HUES48 (cell line): ENCODE results near the gene FYB2.

Experiments
- H3K27ac ChIP-seq: one replicate; pipeline ENCODE4 v1.7.0; 2013; ENCODE audit warnings: low read depth, low read length, inconsistent platforms
- H3K27me3 ChIP-seq: 2 replicates; pipeline ENCODE4 v1.6.1; 2013; ENCODE audit warnings: mild to moderate bottlenecking, low read length; ENCODE audit not compliant: control insufficient read depth, insufficient read depth
- H3K36me3 ChIP-seq: 2 replicates; pipeline ENCODE4 v1.6.1; 2013; ENCODE audit warnings: low read length; ENCODE audit not compliant: control insufficient read depth, insufficient read depth
- H3K4me1 ChIP-seq: 2 replicates; pipeline ENCODE4 v1.6.1; 2013; ENCODE audit warnings: mild to moderate bottlenecking, low read length; ENCODE audit not compliant: control insufficient read depth, insufficient read depth
- H3K4me3 ChIP-seq: 2 replicates; pipeline ENCODE4 v1.5.1; 2013; ENCODE audit warnings: mild to moderate bottlenecking, low read depth, low read length
- H3K9ac ChIP-seq: 2 replicates; pipeline ENCODE4 v1.6.1; 2013; ENCODE audit warnings: mild to moderate bottlenecking, low read depth, low read length, moderate library complexity
- H3K9me3 ChIP-seq: 2 replicates; pipeline ENCODE4 v1.6.1; 2013; ENCODE audit warnings: low read length; ENCODE audit not compliant: control insufficient read depth, insufficient read depth

The FYB2 gene

GRCh38 chr1:56819387-56819899, at the start of gene FYB2:
TSS of gene FYB2 (minus strand) at chr1:56819404. CDS start at chr1:56819290, 114 bp downstream.
- no peaks in the 10 kb centered on the region for H3K36me3 ChIP-seq
- H3K4me1 ChIP-seq = peaks cover 24% of the 10 kb centered on the region
- peak within 1 kb of the TSS; percentile 35; the same call in 1 of the 2 replicates for H3K4me3 ChIP-seq
- H3K9ac ChIP-seq = no peak within 1 kb of the TSS
- H3K27ac ChIP-seq = peak within 1 kb of the TSS; percentile 71
- H3K9me3 ChIP-seq = no peaks in the 10 kb centered on the region
- no peaks in the 10 kb centered on the region for H3K27me3 ChIP-seq

GRCh38 chr1:56868761-56869160, 49.6 kb upstream of the FYB2 start:
- H3K27me3 ChIP-seq = no peaks in the 10 kb centered on the region
- no peak overlapping the region for H3K4me3 ChIP-seq
- H3K36me3 ChIP-seq = no peaks in the 10 kb centered on the region
- no peaks in the 10 kb centered on the region for H3K4me1 ChIP-seq
- H3K9ac ChIP-seq = no peak overlapping the region
- H3K9me3 ChIP-seq = no peaks in the 10 kb centered on the region
- no peak overlapping the region for H3K27ac ChIP-seq

DNA sequence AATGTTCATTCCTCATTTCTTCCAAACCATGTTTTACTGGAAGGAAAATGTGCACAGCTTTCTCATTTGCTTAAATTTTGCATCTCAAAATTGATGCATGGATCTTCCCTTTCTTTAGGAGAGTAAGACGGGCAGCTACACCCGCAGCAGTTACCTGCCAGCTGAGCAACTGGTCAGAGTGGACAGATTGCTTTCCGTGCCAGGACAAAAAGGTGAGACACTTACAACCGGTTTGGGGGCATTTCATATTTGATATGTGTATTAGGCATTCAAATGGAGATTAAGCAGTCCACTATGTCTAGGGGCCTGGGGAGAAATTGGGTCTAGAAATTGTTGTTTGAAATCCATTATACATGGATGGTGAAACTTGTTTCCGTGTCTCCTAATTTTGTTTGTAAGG, 48.3 kb upstream of the FYB2 start:
- Histone ChIP-seq H3K36me3 (no peaks in the 10 kb centered on the region), H3K4me1 (no peaks in the 10 kb centered on the region), H3K27ac (no peak overlapping the region), H3K27me3 (no peaks in the 10 kb centered on the region), H3K9ac (no peak overlapping the region), H3K4me3 (no peak overlapping the region), H3K9me3 (no peaks in the 10 kb centered on the region)

DNA sequence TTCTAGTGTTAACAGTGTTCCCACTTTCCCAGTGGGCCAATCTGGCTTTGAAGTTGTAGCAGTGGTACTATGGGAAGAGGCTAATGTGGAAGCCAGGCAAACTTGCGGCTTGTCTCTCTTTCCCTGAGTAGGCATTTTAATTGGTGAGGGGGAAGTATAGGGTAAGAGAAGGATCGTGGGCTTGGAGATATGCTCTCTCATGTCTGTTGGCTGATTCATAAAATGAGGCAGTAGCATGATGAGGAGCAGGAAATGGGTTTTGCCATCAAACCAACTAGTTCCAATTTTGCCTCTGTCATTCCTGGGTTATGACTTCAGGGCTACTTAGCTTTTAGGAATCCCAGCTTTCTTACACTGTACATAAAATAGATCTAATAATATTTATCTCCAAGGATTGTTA, 47.5 kb upstream of the FYB2 start:
- H3K9ac ChIP-seq = no peak overlapping the region
- H3K36me3 ChIP-seq = no peaks in the 10 kb centered on the region
- H3K27ac ChIP-seq = no peak overlapping the region
- no peaks in the 10 kb centered on the region for H3K27me3 ChIP-seq
- no peaks in the 10 kb centered on the region for H3K4me1 ChIP-seq
- no peaks in the 10 kb centered on the region for H3K9me3 ChIP-seq
- no peak overlapping the region for H3K4me3 ChIP-seq

DNA sequence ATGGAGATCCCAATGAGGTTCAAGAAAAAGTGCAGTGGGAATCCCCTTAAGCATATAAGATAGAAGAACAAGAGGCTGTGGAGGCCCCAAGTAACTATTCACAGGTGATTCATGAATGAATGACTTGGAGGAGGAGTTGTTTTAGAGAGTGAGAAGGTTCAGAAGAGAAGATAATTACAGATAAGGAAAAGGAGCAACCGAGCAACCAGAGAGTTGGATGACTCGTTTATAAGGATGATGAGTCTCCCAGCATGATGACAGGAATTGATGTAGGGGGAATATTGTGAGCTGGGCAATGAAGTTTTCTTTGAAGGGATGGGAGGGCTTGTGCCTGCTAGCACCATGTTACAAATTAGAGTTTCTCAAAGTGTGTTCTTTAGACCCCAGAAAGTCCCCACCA, 45.2 kb upstream of the FYB2 start:
- Histone ChIP-seq H3K36me3 (no peaks in the 10 kb centered on the region), H3K9me3 (no peaks in the 10 kb centered on the region), H3K4me3 (no peak overlapping the region), H3K9ac (no peak overlapping the region), H3K4me1 (no peaks in the 10 kb centered on the region), H3K27ac (no peak overlapping the region), H3K27me3 (no peaks in the 10 kb centered on the region)

DNA sequence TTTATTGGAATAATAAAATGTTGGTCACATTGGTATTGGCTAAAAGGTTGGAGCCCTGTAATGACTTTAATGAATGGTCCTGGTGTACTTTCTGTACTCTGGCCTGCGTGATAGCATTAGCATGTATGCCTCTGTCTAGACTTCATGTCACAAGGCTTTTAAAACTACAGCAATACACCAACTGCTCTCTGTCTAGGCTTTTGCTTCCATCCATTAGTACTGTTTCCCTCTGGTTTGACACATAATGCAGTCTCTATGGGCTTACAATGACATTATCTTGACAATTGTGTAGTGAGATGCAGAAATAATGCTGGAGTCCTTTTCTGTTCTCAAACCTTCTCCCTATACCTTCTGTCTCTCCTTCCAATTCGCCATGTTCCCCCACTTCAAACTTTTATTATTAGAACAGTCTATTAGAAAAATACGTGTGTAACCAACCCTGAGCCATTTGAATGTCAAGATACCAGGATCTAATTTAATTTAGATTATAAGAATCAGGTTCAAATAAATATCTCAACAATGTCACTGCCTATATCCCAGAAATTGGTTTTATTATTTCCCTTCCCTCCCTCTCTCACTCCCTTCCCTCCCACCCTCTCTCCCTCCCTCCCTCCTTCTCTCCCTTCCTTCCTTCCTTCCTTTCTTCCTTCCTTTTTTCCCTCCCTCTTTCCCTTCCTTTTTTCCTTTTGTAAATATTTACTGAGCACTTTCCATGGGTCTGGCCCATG, 44.2 kb upstream of the FYB2 start:
- H3K36me3 ChIP-seq = no peaks in the 10 kb centered on the region
- H3K4me3 ChIP-seq = no peak overlapping the region
- H3K27me3 ChIP-seq = no peaks in the 10 kb centered on the region
- H3K9me3 ChIP-seq = no peaks in the 10 kb centered on the region
- no peaks in the 10 kb centered on the region for H3K4me1 ChIP-seq
- H3K9ac ChIP-seq = no peak overlapping the region
- no peak overlapping the region for H3K27ac ChIP-seq

DNA sequence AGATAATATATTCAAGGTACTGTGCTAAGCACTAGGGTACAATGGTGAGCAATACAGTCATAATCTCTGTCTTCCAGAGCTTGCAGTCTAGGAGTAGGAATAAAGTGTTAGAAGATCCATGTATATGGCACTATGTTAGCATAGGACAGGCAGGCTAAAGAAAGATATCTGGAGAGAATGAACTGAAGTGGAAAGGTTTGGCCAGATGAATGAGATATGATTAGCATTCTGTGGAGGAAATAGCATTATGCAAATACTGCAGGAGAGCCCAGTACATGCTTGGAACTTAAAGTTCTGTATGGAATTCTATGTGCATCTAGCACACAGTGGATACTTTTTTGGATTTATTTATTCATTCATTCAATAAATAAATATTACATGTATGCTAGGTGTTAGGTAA, 40.1 kb upstream of the FYB2 start:
- Histone ChIP-seq H3K9ac (no peak overlapping the region), H3K4me1 (no peaks in the 10 kb centered on the region), H3K4me3 (no peak overlapping the region), H3K27ac (no peak overlapping the region), H3K27me3 (no peaks in the 10 kb centered on the region), H3K36me3 (no peaks in the 10 kb centered on the region), H3K9me3 (no peaks in the 10 kb centered on the region)

DNA sequence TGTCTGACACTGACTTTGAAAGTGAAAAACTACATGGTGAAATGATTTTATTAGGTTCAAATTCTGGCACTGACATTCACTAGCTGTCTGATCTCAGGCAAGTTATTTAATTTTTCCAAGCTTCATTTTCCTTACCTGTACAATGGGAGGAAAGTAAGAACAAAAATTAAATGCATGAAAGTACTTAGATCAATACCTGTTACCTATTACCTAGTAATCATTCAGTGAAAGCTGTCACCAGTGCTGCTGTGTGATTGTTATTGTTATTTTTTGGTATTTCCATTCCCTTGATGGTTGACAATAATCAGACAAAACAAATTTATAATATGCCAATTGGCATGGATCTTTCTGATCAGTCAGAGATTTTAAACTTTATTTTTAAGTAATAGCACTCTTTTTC, 37.0 kb upstream of the FYB2 start:
- Histone ChIP-seq H3K9ac (no peak overlapping the region), H3K36me3 (no peaks in the 10 kb centered on the region), H3K4me3 (no peak overlapping the region), H3K9me3 (no peaks in the 10 kb centered on the region), H3K27me3 (no peaks in the 10 kb centered on the region), H3K4me1 (no peaks in the 10 kb centered on the region), H3K27ac (no peak overlapping the region)

GRCh38 chr1:56855190-56855589, 36.0 kb upstream of the FYB2 start:
- H3K9ac ChIP-seq = no peak overlapping the region

GRCh38 chr1:56854521-56855099, 35.4 kb upstream of the FYB2 start, which contains the start of gene C8A:
TSS of gene C8A (plus strand) at chr1:56854797. CDS start at chr1:56854902, 105 bp downstream.
- Histone ChIP-seq H3K27ac (no peak within 1 kb of the TSS), H3K27me3 (no peaks in the 10 kb centered on the region), H3K4me3 (no peak within 1 kb of the TSS), H3K36me3 (no peaks in the 10 kb centered on the region), H3K4me1 (peaks cover 12% of the 10 kb centered on the region), H3K9ac (no peak within 1 kb of the TSS), H3K9me3 (no peaks in the 10 kb centered on the region)

More at GRCh38 chr1:56855190-56855589, 36.0 kb upstream of the FYB2 start:
- H3K27me3 ChIP-seq = no peaks in the 10 kb centered on the region
- no peak overlapping the region for H3K4me3 ChIP-seq
- no peak overlapping the region for H3K27ac ChIP-seq
- peaks cover 6% of the 10 kb centered on the region for H3K4me1 ChIP-seq
- no peaks in the 10 kb centered on the region for H3K36me3 ChIP-seq
- H3K9me3 ChIP-seq = no peaks in the 10 kb centered on the region

GRCh38 chr1:56852476-56852875, 33.3 kb upstream of the FYB2 start:
- H3K4me3 ChIP-seq = no peak overlapping the region
- H3K9me3 ChIP-seq = no peaks in the 10 kb centered on the region
- no peak overlapping the region for H3K27ac ChIP-seq
- no peaks in the 10 kb centered on the region for H3K27me3 ChIP-seq
- H3K36me3 ChIP-seq = no peaks in the 10 kb centered on the region
- peaks cover 17% of the 10 kb centered on the region for H3K4me1 ChIP-seq
- H3K9ac ChIP-seq = no peak overlapping the region
